Astrocyte of the cerebellum (primary cell): ENCODE measurements around the gene PFN1.
A peak's percentile ranks its signal among the peaks of the same experiment; 100 is the strongest.

Source experiments
- DNase-seq: peaks from one replicate; pipeline ENCODE4 v3.0.0-alpha.2; 2011; ENCODE audit warnings: low read depth
- H3K4me3 ChIP-seq: 2 replicates; pipeline ENCODE4 v1.5.1; 2011; ENCODE audit warnings: mild to moderate bottlenecking, low read depth, low read length, moderate library complexity
- in situ Hi-C: cut with HindIII; loops from 2 replicates; pipeline ENCODE4 v1.10.0; 2017; ENCODE audit warnings: low sequenced_read_pairs
- TF ChIP-seq, protein P1 (sequence below): IDR thresholded peaks from 2 replicates; pipeline ENCODE4 v1.5.1; 2012; ENCODE audit warnings: low read length, low read depth, moderate library complexity, mild to moderate bottlenecking; ENCODE audit errors: missing control alignments

The PFN1 gene

DNA sequence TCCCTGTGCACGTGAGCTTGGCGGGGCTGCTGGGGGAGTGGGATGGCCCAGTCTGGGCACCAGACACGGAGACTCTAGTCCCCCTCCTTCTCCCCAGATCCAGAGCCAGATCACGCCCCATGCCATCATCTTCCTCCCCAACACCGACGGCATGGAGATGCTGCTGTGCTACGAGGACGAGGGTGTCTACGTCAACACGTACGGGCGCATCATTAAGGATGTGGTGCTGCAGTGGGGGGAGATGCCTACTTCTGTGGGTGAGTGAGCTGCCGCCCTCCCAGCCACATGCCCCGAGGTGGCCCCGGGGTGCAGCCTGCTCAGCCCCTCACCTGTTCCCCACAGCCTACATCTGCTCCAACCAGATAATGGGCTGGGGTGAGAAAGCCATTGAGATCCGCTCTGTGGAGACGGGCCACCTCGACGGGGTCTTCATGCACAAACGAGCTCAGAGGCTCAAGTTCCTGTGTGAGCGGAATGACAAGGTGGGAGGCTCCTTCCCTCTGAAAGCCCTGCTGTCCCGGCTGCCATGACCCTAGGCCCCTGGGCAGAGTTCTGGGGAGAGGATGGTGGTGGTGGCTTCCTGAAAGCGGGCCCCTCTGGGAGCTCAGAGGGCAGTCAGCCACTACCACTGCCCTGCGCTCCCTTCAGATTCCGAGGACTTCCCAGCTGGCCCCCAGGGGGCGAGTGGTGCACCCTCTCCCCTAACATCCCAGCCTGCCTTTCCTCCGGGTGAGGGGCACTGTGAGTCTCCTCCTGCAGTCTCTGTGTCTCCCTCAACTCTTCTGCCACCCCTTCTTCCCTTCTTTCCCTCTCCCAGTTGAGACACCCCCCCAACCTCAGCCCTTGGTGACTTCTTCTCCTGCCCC lies 51.8 kb downstream of the PFN1 start:
- in situ Hi-C loops = no loop called here
- TF ChIP-seq, protein P1, sequence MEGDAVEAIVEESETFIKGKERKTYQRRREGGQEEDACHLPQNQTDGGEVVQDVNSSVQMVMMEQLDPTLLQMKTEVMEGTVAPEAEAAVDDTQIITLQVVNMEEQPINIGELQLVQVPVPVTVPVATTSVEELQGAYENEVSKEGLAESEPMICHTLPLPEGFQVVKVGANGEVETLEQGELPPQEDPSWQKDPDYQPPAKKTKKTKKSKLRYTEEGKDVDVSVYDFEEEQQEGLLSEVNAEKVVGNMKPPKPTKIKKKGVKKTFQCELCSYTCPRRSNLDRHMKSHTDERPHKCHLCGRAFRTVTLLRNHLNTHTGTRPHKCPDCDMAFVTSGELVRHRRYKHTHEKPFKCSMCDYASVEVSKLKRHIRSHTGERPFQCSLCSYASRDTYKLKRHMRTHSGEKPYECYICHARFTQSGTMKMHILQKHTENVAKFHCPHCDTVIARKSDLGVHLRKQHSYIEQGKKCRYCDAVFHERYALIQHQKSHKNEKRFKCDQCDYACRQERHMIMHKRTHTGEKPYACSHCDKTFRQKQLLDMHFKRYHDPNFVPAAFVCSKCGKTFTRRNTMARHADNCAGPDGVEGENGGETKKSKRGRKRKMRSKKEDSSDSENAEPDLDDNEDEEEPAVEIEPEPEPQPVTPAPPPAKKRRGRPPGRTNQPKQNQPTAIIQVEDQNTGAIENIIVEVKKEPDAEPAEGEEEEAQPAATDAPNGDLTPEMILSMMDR = no peak
- no peak for DNase-seq
- H3K4me3 ChIP-seq = no peak overlapping the region

DNA sequence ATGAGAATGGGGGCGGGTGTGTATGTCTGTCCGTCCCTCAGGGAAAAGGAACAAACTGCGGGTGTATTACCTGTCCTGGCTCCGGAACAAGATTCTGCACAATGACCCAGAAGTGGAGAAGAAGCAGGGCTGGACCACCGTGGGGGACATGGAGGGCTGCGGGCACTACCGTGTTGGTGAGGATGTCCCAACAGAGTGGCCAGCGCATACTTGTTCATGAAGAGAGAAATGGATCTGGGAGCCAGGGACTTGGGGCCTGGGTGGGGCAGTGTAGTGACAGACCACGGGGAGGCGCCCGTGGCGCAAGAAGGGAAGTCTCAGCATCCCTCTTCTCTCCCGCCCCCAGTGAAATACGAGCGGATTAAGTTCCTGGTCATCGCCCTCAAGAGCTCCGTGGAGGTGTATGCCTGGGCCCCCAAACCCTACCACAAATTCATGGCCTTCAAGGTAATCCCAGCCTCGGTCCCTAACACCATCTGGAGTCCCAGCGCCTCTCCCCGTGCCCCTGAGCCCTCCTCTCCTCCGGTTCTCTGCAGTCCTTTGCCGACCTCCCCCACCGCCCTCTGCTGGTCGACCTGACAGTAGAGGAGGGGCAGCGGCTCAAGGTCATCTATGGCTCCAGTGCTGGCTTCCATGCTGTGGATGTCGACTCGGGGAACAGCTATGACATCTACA lies 52.5 kb downstream of the PFN1 start:
- in situ Hi-C loops = no loop called here
- H3K4me3 ChIP-seq = no peak overlapping the region
- TF ChIP-seq, protein P1 = peak; percentile 17
- DNase-seq = no peak
